ENCODE measurements around the gene TMEM187.

DNA sequence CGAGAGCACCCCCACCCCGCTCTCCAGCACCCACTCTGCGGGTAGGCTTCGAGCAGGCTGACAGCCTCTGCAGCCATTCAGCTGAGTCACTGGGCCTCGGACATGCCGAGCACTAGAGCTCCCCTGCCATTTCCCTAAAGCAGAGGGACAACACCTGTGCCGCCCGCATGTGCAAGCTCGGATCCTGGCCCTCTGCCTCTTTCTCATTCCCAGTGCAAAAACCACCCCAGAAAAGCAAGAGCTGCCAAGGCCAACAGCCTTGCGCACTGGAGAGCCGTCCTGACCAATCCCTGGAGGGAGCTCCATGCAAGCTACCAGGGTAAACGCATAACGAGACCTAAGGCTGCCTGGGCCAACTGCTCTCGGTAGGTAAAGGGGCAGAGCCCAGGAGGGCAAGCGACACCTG is 6.3 kb upstream of the TMEM187 start:
- TF ChIP-seq, protein P1, sequence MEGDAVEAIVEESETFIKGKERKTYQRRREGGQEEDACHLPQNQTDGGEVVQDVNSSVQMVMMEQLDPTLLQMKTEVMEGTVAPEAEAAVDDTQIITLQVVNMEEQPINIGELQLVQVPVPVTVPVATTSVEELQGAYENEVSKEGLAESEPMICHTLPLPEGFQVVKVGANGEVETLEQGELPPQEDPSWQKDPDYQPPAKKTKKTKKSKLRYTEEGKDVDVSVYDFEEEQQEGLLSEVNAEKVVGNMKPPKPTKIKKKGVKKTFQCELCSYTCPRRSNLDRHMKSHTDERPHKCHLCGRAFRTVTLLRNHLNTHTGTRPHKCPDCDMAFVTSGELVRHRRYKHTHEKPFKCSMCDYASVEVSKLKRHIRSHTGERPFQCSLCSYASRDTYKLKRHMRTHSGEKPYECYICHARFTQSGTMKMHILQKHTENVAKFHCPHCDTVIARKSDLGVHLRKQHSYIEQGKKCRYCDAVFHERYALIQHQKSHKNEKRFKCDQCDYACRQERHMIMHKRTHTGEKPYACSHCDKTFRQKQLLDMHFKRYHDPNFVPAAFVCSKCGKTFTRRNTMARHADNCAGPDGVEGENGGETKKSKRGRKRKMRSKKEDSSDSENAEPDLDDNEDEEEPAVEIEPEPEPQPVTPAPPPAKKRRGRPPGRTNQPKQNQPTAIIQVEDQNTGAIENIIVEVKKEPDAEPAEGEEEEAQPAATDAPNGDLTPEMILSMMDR (IDR thresholded peaks at IDR 0.05), result no peak
- TF ChIP-seq ZFX (IDR thresholded peaks at IDR 0.05; ENCODE audit: borderline replicate concordance), result no peak

Data from 22Rv1 (cell line).